HEK293 (cell line): ENCODE data around the gene PTPRA.

Source experiments
- OSR2 ChIP-seq: fragments of 450-650 bp; formaldehyde crosslinking; IDR thresholded peaks from 2 replicates; pipeline ENCODE4 v1.5.1; 2016; ENCODE audit warnings: missing biosample characterization, missing genetic modification characterization
- ZBTB7A ChIP-seq: fragments of 450-650 bp; formaldehyde crosslinking; IDR thresholded peaks from 2 replicates; pipeline ENCODE4 v1.5.1; 2016; ENCODE audit warnings: low read depth, missing biosample characterization, missing genetic modification characterization
- ZNF121 ChIP-seq: fragments of 450-650 bp; formaldehyde crosslinking; IDR thresholded peaks from 2 replicates; pipeline ENCODE4 v1.5.1; 2016; ENCODE audit warnings: missing biosample characterization, missing genetic modification characterization
- ZNF133 ChIP-seq: fragments of 450-650 bp; formaldehyde crosslinking; IDR thresholded peaks from 2 replicates; pipeline ENCODE4 v1.5.1; 2016; ENCODE audit warnings: missing biosample characterization, missing genetic modification characterization
- ZNF19 ChIP-seq: fragments of 450-650 bp; formaldehyde crosslinking; IDR thresholded peaks from 2 replicates; pipeline ENCODE4; 2016; ENCODE audit warnings: missing biosample characterization, missing genetic modification characterization, low read depth
- ZNF274 ChIP-seq, 2 experiments: fragments of 200-500 bp in 1 of 2; fragments of 450-650 bp in 1 of 2; sonication (Bioruptor generic) in 1 of 2; formaldehyde crosslinking in 1 of 2; IDR thresholded peaks; 2 replicates each; pipeline versions ENCODE4 v1.5.1 to v1.6.1; 2014 to 2016; ENCODE audit warnings: borderline replicate concordance in 1 of 2, inconsistent platforms in 1 of 2, low read length in 1 of 2, missing biosample characterization in 1 of 2, missing genetic modification characterization in 1 of 2
- ZNF292 ChIP-seq: fragments of 450-650 bp; formaldehyde crosslinking; IDR thresholded peaks from 2 replicates; pipeline ENCODE4 v1.5.1; 2016; ENCODE audit warnings: low read depth, missing biosample characterization, missing genetic modification characterization, borderline replicate concordance
- ZNF580 ChIP-seq: fragments of 450-650 bp; formaldehyde crosslinking; IDR thresholded peaks from 2 replicates; pipeline ENCODE4 v1.5.1; 2016; ENCODE audit warnings: missing biosample characterization, missing genetic modification characterization
- ZNF670 ChIP-seq: fragments of 450-650 bp; formaldehyde crosslinking; IDR thresholded peaks from 2 replicates; pipeline ENCODE4 v1.5.1; 2016; ENCODE audit warnings: missing biosample characterization, missing genetic modification characterization, low read depth
- TF ChIP-seq, protein P1 (sequence below): fragments of 450-650 bp; formaldehyde crosslinking; IDR thresholded peaks from 2 replicates; pipeline ENCODE4 v1.5.1; 2016; ENCODE audit warnings: missing biosample characterization, missing genetic modification characterization

DNA sequence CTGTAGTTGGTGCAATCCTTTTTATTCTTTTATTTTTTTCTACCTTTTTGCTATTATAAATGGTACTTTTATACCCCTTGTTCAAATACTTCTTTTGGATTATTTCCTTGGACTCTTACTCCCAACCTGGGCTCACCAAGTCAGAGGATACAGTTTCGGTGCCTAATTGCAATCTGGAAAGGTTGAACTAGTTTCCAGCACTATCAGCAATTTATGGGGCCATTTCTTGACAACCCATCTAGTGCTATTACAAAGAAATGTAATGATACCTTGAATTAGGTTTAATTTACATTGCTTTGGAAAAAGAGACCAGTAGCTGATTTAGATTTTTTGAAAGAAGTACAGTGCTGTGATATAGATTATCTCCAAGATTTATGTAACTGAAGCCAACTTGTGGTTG lies 5.2 kb downstream of the PTPRA start:
- TF ChIP-seq ZNF121 (tag by site-specific recombination): no peak
- TF ChIP-seq ZBTB7A (tag by site-specific recombination): no peak
- TF ChIP-seq, protein P1, sequence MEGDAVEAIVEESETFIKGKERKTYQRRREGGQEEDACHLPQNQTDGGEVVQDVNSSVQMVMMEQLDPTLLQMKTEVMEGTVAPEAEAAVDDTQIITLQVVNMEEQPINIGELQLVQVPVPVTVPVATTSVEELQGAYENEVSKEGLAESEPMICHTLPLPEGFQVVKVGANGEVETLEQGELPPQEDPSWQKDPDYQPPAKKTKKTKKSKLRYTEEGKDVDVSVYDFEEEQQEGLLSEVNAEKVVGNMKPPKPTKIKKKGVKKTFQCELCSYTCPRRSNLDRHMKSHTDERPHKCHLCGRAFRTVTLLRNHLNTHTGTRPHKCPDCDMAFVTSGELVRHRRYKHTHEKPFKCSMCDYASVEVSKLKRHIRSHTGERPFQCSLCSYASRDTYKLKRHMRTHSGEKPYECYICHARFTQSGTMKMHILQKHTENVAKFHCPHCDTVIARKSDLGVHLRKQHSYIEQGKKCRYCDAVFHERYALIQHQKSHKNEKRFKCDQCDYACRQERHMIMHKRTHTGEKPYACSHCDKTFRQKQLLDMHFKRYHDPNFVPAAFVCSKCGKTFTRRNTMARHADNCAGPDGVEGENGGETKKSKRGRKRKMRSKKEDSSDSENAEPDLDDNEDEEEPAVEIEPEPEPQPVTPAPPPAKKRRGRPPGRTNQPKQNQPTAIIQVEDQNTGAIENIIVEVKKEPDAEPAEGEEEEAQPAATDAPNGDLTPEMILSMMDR (tag by site-specific recombination): no peak
- TF ChIP-seq ZNF133: no peak
- TF ChIP-seq OSR2 (tag by site-specific recombination): no peak
- no peak for TF ChIP-seq ZNF292
- TF ChIP-seq ZNF670 (tag by site-specific recombination): no peak
- no peak for TF ChIP-seq ZNF19
- TF ChIP-seq ZNF580 (tag by site-specific recombination): no peak
- no peak for TF ChIP-seq ZNF274 (IDR thresholded peaks at IDR 0.05; ENCODE audit: low read length)
- TF ChIP-seq ZNF274 (tag by site-specific recombination; IDR thresholded peaks at IDR 0.05; ENCODE audit: borderline replicate concordance): no peak
